GM12873 (cell line): Measurements from ENCODE around the gene IRF7.

Source experiments
- CTCF ChIP-seq: IDR thresholded peaks from 2 replicates; pipeline ENCODE4 v1.5.1; 2012; ENCODE audit warnings: low read depth, mild to moderate bottlenecking, moderate library complexity, low read length, control low read depth; ENCODE audit not compliant: insufficient read depth; ENCODE audit errors: missing control alignments

Gene IRF7

GRCh38 chr11:643849-644738 lies 28.3 kb upstream of the IRF7 start:
- no peak for TF ChIP-seq CTCF

GRCh38 chr11:643366-643765 lies 27.6 kb upstream of the IRF7 start:
- TF ChIP-seq CTCF: no peak

GRCh38 chr11:641806-642370 lies 26.1 kb upstream of the IRF7 start:
- TF ChIP-seq CTCF: no peak

GRCh38 chr11:640021-640706 lies 24.4 kb upstream of the IRF7 start:
- TF ChIP-seq CTCF: no peak

- no peak for TF ChIP-seq CTCF
These were observed 23.7 kb upstream of the IRF7 start for GRCh38 chr11:639332-639955.

- TF ChIP-seq CTCF: no peak
These were observed 23.0 kb upstream of the IRF7 start for GRCh38 chr11:638631-639331.
